GM18861 (cell line): ENCODE data around the gene UAP1.
"Not testable (repeated sequence)": the region's sequence is repeated elsewhere in the genome, so short reads cannot be mapped to it uniquely, and the experiment has no call there.

ENCODE experiments used
- ATAC-seq: cut with Tn5 transposase; IDR thresholded peaks from one replicate; pipeline ENCODE4 v1.9.1; 2021; ENCODE audit not compliant: unreplicated experiment

UAP1 gene

GRCh38 chr1:162564762-162565218 lies 3.3 kb downstream of the UAP1 start:
- no peak for ATAC-seq

GRCh38 chr1:162565460-162565859 lies 3.9 kb downstream of the UAP1 start:
- no peak for ATAC-seq

DNA sequence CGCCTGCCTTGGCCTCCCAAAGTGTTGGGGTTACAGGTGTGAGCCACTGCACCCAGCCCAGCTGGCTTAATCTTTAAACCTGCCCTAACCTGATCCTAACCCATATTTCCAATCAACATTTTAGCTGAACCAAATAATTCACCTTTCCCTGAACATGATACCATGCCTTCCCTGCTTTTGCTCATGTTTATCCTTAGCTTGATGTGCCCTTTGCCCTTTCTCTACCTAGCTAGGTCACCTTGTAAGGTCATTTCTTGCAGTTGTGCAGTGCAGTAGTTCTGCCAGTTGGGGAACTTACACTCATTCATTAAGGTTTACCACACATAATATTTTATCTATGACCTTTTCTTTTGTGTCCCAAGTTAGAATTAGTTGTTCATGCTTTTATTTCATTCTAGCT lies 5.3 kb downstream of the UAP1 start:
- no peak for ATAC-seq

GRCh38 chr1:162568802-162569201 lies 7.3 kb downstream of the UAP1 start:
- ATAC-seq: no peak

GRCh38 chr1:162570718-162571117 lies 9.2 kb downstream of the UAP1 start:
- ATAC-seq: no peak

DNA sequence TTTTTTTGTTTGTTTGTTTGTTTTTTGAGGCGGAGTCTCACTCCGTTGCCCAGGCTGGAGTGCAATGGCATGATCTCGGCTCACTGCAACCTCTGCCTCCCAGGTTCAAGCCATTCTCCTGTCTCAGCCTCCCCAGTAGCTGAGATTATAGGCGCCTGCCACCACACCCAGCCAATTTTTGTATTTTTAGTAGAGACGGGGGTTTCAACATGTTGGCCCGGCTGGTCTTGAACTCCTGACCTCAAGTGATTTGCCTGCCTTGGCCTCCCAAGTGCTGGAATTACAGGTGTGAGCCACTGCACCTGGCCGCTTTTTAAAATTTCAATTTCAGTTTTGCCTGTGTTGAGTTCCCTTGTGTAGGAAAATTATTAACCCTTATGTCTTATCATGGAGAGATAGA lies 9.6 kb downstream of the UAP1 start:
- ATAC-seq: not testable (repeated sequence)

DNA sequence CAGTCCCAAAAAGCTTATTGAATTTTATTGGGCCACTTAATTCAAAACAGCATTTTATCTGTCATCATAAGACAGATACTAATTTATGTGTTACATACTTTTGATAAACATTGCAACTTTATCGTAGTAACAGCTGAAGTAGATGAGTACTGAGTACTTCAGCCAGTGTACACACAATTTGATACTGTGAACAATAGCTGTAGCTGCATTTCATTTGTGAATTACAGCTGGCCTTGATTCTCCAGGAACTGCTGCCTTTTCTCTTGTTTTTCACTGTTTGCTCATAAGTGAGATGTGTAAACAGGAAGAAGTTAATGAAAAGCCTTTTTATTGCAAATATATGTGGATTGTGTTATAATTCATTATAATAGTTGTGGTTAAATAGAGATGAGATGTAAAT lies 10.2 kb downstream of the UAP1 start:
- ATAC-seq: no peak

DNA sequence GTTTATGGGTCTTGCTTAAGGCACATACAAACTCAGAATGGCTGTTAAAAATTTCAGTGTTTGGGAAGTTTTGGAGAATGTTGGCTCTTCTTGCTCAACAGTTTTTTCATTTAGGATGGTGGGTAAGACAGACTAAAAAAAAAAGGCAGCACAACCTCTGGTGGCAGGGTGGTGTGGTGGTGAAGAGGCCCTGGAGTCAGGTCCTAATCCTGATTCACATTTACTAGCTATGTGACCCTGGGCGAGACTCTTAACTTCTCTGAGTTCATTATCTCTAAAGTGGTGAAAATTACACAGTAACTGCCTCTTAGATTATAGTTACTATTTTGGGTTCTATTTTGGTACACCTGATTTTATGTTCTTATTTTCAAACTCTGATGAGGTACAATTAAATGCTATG lies 11.6 kb downstream of the UAP1 start:
- no peak for ATAC-seq

DNA sequence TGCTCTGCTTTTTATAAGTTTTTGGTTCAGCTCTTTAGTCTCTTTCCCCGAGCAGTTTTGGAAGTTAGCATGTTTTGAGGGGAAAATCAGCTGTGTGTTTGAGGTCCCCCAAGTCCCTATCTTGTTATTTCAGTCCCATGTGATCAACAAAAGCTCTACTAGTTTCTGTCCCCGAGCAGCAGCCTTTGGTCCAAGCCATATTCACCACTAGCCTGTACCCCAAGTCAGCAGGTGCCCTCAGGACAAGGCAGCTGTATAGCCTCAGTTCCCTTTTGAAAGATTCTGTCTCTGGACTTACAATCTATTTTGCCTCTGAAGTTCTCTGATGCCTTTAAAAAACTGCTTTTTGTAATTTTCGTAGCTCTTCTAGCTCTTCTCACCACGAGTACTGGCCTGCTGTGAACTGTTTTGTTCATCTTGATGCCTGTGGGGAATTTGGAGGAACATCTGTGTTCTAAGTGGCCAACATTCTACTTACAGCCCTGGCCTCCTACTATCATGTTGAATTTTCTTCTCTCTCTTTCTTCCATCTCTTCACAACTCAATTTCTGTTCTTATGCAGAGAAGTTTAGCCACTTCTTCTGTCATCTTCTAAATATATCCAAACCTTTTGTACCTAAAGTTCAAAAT lies 16.7 kb downstream of the UAP1 start:
- ATAC-seq: no peak

DNA sequence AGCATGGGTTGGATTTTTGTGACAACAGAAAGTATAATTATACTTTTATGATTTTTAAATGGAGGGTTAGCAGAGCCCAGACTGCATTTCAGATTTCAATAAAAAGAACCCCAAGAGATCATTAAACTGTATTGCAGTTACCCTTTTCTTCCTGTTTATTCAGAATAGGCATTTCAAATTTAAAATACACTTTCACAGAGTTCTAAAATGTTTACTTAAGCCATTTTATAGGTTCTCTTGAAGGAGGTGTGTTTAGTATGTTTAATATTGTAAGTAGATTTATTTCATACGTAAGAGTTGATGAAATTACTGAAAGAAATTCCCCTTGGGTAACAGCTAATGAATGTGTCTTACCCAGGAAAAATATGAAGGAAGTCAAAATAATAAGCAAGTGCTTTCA lies 17.4 kb downstream of the UAP1 start:
- ATAC-seq: no peak

- no peak for ATAC-seq
Observed at GRCh38 chr1:162580308-162580707, 18.8 kb downstream of the UAP1 start.

GRCh38 chr1:162582901-162583300 lies 21.4 kb downstream of the UAP1 start:
- ATAC-seq: not testable (repeated sequence)

DNA sequence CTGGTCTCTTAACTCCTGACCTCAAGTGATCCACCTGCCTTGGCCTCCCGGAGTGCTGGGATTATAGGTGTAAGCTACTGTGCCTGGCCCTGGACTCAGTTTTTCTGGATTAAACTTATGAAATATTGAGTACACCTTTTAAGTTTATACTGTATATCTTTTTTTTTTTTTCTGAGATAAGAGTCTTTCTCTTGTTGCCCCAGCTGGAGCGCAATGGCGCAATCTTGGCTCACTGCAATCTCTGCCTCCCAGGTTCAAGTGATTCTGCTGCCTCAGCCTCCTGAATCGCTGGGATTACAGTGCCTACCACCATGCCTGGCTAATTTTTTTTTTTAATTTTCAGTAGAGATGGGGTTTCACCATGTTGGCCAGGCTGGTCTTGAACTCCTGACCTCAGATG lies 23.6 kb downstream of the UAP1 start:
- not testable (repeated sequence) for ATAC-seq

DNA sequence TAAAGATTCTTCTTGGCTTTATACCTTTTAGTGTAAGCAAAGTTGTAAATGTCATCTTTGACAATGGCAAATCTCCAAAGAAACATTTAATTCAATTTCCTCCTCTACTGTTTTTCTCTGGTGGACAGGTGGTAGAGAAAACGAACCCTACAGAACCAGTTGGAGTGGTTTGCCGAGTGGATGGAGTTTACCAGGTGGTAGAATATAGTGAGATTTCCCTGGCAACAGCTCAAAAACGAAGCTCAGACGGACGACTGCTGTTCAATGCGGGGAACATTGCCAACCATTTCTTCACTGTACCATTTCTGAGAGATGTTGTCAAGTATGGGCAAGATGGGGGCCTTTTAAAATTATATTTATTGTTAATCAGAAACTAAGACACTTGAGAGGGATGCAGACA lies 25.8 kb downstream of the UAP1 start:
- ATAC-seq: no peak

GRCh38 chr1:162587761-162588260 lies 26.3 kb downstream of the UAP1 start:
- ATAC-seq: no peak

DNA sequence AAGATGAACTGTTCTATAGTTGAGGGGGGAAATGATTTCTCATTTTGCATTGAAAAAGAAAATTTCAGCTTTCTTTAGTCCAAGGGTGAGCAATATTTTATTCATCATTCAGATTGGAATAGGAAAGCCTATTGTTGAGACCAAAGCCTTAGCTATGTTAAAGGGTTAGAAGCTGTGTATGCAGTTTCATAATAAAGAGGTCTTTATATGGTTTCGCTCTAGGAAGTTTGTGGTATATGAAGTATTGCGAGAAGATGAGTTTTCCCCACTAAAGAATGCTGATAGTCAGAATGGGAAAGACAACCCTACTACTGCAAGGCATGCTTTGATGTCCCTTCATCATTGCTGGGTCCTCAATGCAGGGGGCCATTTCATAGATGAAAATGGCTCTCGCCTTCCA lies 28.6 kb downstream of the UAP1 start:
- no peak for ATAC-seq

DNA sequence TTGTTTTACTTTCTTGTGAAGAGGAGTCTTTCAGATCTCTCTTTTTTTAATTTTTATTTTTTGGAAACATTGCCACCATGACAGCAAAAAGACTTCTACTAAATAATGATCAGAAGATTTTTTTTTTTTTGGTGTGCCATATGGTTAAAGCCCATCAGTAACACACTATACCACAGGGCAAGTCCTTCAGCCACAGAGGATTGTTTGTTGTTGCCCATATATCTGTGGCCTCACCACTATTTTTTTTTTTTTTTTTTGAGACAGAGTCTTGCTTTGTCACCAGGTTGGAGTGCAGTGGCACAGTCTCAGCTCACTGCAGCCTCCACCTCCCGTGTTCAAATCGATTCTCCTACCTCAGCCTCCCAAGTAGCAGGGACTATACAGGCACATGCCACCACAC lies 29.2 kb downstream of the UAP1 start:
- ATAC-seq: no peak

- no peak for ATAC-seq
Observed at GRCh38 chr1:162596514-162597170, 35.1 kb downstream of the UAP1 start.

DNA sequence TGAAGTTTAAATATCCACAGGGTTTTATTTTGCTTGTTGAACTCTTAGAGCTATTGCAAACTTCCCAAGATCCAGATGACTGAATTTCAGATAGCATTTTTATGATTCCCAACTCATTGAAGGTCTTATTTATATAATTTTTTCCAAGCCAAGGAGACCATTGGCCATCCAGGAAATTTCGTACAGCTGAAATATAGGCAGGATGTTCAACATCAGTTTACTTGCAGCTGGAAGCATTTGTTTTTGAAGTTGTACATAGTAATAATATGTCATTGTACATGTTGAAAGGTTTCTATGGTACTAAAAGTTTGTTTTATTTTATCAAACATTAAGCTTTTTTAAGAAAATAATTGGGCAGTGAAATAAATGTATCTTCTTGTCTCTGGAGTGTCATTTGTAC lies 37.9 kb downstream of the UAP1 start:
- ATAC-seq: no peak

- ATAC-seq: not testable (repeated sequence)
Observed at GRCh38 chr1:162603117-162603516, 41.6 kb downstream of the UAP1 start.

- no peak for ATAC-seq
Observed at GRCh38 chr1:162605225-162605927, 43.9 kb downstream of the UAP1 start.

- ATAC-seq: no peak
Observed at GRCh38 chr1:162609306-162609705, 47.8 kb downstream of the UAP1 start.
